RWPE2 (cell line): ENCODE data around the gene ANKDD1A.

ENCODE experiments used
- ATAC-seq: fragments of 200-7000 bp; cut with Tn5 transposase; 3 replicates; pipeline ENCODE4 v1.9.1; 2021; ENCODE audit warnings: low read depth
- DNase-seq: peaks from one replicate; pipeline ENCODE4 v3.0.0-alpha.2; 2020; ENCODE audit warnings: low spot score
- H3K27ac ChIP-seq: fragments of 450-650 bp; 2 replicates; pipeline ENCODE4 v1.5.1; 2017; ENCODE audit warnings: mild to moderate bottlenecking; ENCODE audit not compliant: poor library complexity, severe bottlenecking
- H3K27me3 ChIP-seq: fragments of 250-450 bp; sonication (Bioruptor Pico); 2 replicates; pipeline ENCODE4 v1.5.1; 2021; ENCODE audit warnings: mild to moderate bottlenecking, moderate library complexity; ENCODE audit not compliant: insufficient read depth, poor library complexity, severe bottlenecking
- H3K36me3 ChIP-seq: fragments of 250-450 bp; sonication (Bioruptor Pico); 2 replicates; pipeline ENCODE4 v1.5.1; 2020; ENCODE audit warnings: low read depth, mild to moderate bottlenecking, moderate library complexity
- H3K4me1 ChIP-seq: fragments of 250-450 bp; sonication (Bioruptor Pico); 2 replicates; pipeline ENCODE4 v1.5.1; 2021; ENCODE audit warnings: mild to moderate bottlenecking, moderate library complexity; ENCODE audit not compliant: insufficient read depth, poor library complexity, severe bottlenecking
- H3K4me3 ChIP-seq: fragments of 250-450 bp; sonication (Bioruptor Pico); 2 replicates; pipeline ENCODE4 v1.5.1; 2021; ENCODE audit warnings: mild to moderate bottlenecking, moderate library complexity; ENCODE audit not compliant: severe bottlenecking
- H3K9me3 ChIP-seq: fragments of 250-450 bp; sonication (Bioruptor Pico); 2 replicates; pipeline ENCODE4 v1.5.1; 2021; ENCODE audit warnings: mild to moderate bottlenecking, moderate library complexity; ENCODE audit not compliant: severe bottlenecking
- TF ChIP-seq, protein P1 (sequence below): fragments of 450-650 bp; IDR thresholded peaks from one replicate; pipeline ENCODE4 v1.5.1; 2017; ENCODE audit warnings: mild to moderate bottlenecking, moderate library complexity; ENCODE audit not compliant: poor library complexity, severe bottlenecking

The ANKDD1A gene

DNA sequence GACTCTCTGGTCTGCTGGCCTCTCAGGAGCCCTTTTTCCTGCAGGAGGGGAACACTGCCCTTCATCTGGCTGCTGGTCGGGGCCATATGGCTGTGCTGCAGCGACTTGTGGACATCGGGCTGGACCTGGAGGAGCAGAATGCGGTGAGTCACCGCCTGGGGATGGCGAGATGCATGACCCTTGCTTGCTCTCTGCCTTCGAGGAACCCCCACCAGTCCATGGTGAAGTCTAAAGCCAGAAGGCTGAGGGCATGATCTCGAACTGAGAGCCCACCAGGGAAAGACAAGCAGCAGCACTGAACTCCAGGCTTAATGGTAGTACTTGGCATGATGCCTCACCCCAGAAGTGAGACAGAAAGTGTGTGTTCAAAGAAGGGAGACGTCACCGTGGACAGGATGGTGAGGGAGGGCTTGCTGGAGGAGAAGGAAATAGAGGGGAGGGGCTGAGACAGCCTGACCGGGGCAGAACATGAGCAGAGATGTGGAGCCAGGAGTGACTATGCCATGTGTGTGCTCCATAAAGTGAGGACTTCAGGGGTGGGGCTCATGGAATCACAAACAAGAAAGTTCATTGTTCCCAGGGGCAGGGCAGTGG, 19.2 kb downstream of the ANKDD1A start:
- ATAC-seq (0 out of 3 replicates have a peak, but pooled peaks have one; percentile 32), DNase-seq (peak; percentile 64)
- Histone ChIP-seq H3K27me3 (no peaks in the 10 kb centered on the region), H3K36me3 (no peaks in the 10 kb centered on the region), H3K9me3 (no peaks in the 10 kb centered on the region), H3K27ac (no peak overlapping the region), H3K4me1 (no peaks in the 10 kb centered on the region), H3K4me3 (no peak overlapping the region)
- TF ChIP-seq, protein P1, sequence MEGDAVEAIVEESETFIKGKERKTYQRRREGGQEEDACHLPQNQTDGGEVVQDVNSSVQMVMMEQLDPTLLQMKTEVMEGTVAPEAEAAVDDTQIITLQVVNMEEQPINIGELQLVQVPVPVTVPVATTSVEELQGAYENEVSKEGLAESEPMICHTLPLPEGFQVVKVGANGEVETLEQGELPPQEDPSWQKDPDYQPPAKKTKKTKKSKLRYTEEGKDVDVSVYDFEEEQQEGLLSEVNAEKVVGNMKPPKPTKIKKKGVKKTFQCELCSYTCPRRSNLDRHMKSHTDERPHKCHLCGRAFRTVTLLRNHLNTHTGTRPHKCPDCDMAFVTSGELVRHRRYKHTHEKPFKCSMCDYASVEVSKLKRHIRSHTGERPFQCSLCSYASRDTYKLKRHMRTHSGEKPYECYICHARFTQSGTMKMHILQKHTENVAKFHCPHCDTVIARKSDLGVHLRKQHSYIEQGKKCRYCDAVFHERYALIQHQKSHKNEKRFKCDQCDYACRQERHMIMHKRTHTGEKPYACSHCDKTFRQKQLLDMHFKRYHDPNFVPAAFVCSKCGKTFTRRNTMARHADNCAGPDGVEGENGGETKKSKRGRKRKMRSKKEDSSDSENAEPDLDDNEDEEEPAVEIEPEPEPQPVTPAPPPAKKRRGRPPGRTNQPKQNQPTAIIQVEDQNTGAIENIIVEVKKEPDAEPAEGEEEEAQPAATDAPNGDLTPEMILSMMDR: no peak

GRCh38 chr15:64931381-64931780, 19.7 kb downstream of the ANKDD1A start:
- ATAC-seq: no peak
- no peak overlapping the region for H3K4me3 ChIP-seq
- H3K27me3 ChIP-seq: no peaks in the 10 kb centered on the region
- H3K4me1 ChIP-seq: no peaks in the 10 kb centered on the region
- H3K9me3 ChIP-seq: no peaks in the 10 kb centered on the region
- DNase-seq: peak; percentile 51
- TF ChIP-seq, protein P1: no peak
- H3K36me3 ChIP-seq: no peaks in the 10 kb centered on the region
- no peak overlapping the region for H3K27ac ChIP-seq

DNA sequence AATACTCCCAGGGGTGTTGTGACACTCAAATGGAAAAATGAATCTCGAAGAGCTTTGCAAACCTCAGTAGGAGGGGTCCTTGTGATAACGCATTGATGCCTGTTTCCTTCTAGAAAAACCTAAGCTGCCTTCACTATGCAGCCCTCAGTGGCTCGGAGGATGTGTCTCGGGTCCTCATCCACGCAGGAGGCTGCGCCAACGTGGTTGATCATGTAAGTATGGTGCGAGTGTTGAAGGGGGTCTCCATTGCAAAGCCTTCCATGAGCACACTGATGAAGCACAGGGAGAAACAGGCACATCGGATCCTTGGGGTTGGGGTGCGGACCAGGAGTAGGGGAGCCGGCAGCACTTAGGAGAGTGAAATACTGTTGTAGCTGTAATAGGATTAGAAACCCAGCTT, 22.3 kb downstream of the ANKDD1A start:
- Histone ChIP-seq H3K4me3 (no peak overlapping the region), H3K36me3 (no peaks in the 10 kb centered on the region), H3K4me1 (peaks cover 4% of the 10 kb centered on the region), H3K9me3 (no peaks in the 10 kb centered on the region), H3K27me3 (no peaks in the 10 kb centered on the region), H3K27ac (no peak overlapping the region)
- ATAC-seq (no peak), DNase-seq (peak; percentile 43)
- TF ChIP-seq, protein P1: no peak

- ATAC-seq (peak; percentile 90), DNase-seq (no peak)
- TF ChIP-seq, protein P1: no peak
- H3K27me3 ChIP-seq: no peaks in the 10 kb centered on the region
- no peaks in the 10 kb centered on the region for H3K36me3 ChIP-seq
- peaks cover 4% of the 10 kb centered on the region for H3K4me1 ChIP-seq
- H3K4me3 ChIP-seq: no peak overlapping the region
- no peaks in the 10 kb centered on the region for H3K9me3 ChIP-seq
- H3K27ac ChIP-seq: no peak overlapping the region
These were observed 26.5 kb downstream of the ANKDD1A start for GRCh38 chr15:64938192-64938591.

DNA sequence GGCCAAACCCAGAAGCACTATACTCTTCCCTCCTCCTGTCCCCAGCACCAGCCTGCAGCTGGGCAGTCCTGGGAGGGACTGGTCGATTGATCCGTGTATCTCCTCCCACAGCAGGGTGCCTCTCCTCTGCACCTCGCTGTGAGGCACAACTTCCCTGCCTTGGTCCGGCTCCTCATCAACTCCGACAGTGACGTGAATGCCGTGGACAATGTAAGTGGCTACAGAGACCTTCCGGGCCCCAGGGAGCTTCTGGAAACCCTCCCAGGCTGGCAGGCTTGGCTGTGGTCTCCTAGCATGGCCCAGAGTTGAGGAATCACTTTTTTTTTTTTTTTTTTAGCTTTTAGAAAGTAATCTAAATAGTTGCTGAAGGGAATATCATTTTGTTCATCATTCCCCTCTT, 30.7 kb downstream of the ANKDD1A start:
- TF ChIP-seq, protein P1: no peak
- H3K27me3 ChIP-seq: no peaks in the 10 kb centered on the region
- H3K9me3 ChIP-seq: no peaks in the 10 kb centered on the region
- no peaks in the 10 kb centered on the region for H3K36me3 ChIP-seq
- no peak for ATAC-seq
- no peak overlapping the region for H3K27ac ChIP-seq
- H3K4me3 ChIP-seq: no peak overlapping the region
- no peak for DNase-seq
- H3K4me1 ChIP-seq: peaks cover 4% of the 10 kb centered on the region
